ENCODE measurements around the gene GALNT5.
"Not testable (repeated sequence)": the region's sequence is repeated elsewhere in the genome, so short reads cannot be mapped to it uniquely, and the experiment has no call there.

GALNT5 gene, protein sequence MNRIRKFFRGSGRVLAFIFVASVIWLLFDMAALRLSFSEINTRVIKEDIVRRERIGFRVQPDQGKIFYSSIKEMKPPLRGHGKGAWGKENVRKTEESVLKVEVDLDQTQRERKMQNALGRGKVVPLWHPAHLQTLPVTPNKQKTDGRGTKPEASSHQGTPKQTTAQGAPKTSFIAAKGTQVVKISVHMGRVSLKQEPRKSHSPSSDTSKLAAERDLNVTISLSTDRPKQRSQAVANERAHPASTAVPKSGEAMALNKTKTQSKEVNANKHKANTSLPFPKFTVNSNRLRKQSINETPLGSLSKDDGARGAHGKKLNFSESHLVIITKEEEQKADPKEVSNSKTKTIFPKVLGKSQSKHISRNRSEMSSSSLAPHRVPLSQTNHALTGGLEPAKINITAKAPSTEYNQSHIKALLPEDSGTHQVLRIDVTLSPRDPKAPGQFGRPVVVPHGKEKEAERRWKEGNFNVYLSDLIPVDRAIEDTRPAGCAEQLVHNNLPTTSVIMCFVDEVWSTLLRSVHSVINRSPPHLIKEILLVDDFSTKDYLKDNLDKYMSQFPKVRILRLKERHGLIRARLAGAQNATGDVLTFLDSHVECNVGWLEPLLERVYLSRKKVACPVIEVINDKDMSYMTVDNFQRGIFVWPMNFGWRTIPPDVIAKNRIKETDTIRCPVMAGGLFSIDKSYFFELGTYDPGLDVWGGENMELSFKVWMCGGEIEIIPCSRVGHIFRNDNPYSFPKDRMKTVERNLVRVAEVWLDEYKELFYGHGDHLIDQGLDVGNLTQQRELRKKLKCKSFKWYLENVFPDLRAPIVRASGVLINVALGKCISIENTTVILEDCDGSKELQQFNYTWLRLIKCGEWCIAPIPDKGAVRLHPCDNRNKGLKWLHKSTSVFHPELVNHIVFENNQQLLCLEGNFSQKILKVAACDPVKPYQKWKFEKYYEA

DNA sequence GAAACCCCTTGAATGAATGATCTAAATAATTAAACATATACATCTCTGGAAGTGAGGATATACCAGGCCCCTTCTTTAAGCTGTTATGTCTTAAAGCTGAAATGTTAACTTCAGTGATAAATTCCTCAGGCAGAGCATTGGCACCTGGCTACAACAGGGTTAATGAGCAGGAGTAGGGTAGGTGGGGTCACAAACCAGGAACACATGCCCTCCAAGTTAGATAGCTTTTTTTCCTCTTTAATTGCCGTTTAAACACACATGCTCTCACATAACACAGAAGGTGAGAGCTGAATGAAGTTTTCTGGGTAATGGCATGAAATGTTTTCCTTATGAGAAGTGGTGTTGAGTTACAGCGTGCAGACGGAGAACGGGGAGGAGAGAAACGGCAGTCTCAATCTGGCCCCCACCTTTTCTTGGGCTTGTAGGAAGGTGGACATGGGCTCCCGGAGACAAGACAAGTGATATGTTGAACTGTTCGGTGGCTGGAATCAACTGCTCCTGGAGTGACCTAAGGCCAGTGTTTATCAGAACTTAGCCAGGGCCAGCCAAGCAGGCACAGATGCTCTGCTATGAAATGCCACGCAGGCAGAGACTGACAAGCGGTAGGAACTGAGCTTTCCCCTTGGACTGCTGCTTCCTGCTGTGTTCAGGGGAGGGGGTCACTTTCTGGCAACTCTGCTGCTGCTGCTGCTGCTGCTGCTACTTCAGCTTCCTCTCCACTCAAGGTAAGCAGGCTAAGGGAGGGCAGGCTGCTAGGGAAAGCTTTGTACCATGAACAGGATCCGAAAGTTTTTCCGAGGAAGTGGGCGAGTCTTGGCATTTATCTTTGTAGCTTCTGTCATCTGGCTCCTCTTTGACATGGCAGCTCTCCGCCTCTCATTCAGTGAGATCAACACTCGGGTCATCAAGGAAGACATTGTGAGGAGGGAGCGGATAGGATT is at the start of gene GALNT5:
Gene GALNT5 (plus strand): TSS at position 394 of the 941 bp plus-strand sequence. CDS start 378 bp downstream, at position 772.
- peak; percentile 44 for DNase-seq

DNA sequence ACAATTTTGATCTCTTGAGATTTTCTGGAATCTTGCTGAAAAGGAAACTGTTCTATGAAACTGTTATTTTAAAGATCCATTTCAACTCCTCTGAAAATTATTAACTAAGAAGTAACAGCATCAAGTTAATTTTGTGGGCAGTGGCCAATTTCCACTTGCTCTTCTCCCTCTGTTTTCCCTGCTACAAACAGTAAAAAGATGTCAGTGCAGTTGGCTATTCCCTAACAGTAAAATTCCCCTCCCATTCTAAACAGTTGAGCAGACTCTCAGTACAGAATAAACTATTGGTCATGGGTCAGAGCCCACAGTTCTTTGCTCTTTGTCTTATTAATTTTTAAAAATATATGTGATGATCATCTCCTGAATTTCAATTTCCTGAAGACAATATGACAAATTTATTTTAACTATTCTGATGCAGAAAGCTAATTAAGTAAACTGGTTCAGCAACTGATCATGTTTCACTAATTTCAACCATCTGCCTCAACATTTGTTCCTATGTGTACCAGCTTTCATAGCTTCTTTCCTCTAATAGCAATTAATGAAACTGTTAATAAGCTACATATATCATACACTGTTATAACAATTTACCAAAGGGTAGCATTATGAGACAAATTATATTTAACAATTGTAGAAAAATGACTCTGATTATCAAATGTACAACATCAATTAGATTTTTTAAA is 41.1 kb upstream of the GALNT5 start:
- DNase-seq: no peak

DNA sequence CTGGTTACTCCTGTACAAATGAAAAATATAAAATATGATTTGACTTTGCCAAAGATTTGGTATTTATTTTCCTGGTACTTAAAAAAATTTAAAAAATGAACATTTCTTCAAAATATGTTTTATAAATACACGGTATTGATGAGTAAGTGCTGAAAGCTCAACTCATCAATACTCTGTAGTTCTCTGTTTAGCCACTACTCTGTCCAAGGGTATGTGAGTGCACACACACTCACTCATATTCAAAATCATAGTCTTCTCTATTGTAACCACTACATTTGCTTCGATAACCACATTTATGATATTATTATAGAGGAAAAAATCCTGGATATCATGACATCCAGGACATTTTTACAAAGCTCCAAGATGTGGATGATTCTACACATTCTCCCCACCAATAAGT is 40.1 kb upstream of the GALNT5 start:
- DNase-seq: no peak

DNA sequence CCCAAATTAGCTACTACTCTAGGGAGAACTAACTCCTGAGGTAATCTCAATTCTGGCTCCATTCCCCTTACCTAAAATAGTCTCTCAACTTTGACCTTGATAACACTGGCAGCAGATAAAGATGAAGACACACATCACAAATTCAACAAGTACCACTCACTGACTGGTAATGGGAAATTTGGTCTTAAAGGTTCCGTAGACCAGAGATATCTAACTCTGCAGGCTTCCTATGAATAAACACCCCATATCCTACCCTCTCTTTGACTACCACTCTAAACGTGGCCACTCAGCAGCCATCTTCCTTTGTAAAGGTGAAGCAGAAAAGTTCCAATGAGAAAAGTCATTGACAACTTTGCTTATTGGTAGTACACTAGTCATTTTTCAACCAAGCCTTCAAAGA is 38.6 kb upstream of the GALNT5 start:
- DNase-seq: no peak

DNA sequence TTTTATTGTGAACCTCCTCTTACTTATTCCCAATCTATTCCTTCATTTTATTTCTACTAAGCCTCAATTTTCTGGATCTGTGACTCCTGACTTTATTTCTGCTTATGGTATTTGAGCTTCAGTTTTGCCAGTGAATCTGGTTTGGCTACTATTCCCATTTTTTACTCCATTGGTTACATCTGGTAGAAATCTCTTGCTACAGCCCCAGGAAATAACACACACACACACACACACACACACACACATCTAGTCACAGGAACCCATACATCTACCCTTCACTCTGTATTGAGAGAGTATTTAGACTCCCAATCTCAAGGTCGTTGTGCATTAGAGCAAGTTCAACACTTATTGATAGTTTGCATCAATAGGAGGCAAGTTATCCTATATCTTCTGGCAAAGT is 37.0 kb upstream of the GALNT5 start:
- no peak for DNase-seq

DNA sequence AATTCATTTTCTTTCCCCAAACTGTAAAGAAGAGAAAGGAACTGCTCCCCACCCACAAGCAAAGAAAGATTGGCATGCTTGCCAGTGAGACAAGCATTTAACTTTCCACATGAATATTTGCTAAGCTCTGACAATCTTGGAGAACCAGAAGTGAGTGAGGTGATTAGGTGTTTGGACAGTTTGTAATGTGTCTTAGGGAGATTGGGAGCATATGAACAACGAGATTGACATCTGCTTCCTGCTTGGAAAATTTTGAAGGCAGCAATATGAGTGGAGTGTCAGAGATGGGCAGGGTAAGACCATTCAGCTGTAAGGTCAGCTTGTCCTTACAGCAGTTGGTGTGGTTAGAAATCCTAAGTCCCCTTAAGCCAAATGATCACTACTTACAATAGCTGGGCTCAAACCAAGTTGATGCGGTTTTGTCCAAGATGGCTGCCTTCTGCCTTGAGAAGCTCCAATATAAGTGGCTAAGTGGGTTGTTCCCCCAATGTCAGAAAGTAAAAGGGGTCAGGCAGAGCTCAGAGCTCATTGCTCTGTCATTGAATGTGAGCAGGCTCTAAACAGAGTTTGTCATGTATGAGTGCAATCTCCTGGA is 36.0 kb upstream of the GALNT5 start:
- DNase-seq: no peak

DNA sequence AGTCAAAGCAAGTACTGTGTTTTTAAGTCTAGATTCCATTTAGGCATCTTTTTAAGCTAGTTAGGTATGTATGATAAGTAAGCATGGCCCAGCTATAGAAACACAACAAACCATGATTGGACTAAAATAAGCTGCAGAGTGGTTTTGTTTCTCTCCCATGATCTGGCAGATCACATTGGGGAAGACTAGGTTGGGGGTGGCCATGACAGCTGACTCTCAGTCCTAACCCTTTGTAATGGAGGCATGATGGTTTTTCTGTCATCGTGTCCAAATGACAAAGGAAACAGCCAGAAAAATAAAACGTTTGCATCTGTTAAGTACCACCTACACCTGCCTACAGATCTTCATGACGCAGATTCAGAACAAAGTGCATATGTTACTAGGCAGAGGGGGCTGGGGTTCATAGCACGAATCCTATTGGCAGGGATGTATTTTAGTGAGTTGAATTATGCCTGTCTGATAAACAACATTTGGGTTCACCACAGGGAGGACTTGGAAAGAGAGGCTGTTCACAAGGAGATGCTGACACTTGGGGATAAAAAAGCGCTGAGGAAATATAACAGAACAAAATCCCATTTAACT is 33.8 kb upstream of the GALNT5 start:
- DNase-seq: no peak

DNA sequence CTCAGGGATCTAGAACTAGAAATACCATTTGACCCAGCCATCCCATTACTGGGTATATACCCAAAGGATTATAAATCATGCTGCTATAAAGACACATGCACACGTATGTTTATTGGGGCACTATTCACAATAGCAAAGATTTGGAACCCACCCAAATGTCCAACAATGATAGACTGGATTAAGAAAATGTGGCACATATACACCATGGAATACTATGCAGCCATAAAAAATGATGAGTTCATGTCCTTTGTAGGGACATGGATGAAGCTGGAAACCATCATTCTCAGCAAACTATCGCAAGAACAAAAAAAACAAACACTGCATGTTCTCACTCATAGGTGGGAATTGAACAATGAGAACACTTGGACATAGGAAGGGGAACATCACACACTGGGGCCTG is 33.1 kb upstream of the GALNT5 start:
- not testable (repeated sequence) for DNase-seq

DNA sequence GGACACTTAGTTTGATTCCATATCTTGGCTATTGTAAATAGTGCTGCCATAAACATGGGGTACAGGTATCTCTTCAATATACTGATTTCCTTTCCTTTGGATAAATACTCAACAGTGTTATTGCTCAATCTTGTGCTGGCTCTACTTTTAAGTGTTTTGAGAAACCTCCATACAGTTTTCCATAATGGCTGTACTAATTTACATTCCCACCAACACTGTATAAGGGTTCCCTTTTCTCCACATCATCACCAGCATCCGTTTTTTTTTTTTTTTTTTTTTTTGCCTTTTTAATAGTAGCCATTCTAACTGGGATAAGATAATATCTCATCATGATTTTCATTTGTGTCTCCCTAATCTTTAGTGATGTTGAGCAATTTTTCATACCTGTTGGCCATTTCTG is 29.9 kb upstream of the GALNT5 start:
- DNase-seq: no peak

DNA sequence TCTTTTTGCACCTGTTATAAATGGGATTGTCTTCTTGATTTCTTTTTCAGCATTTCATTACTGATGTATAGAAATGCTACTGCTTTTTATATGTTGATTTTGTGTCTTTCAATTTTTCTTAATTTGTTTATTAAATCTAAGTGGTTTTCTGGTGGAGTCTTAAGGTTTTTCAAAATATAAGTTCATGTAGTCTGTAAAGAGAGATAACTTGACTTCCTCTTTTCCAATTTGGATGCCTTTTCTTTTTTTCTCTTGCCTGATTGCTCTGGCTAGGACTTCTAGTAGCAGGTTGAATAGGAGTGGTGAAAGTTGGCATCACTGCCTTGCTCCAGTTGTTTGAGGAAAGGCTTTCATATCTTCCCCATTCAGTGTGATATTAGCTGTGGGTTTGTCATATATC is 28.6 kb upstream of the GALNT5 start:
- DNase-seq: no peak

DNA sequence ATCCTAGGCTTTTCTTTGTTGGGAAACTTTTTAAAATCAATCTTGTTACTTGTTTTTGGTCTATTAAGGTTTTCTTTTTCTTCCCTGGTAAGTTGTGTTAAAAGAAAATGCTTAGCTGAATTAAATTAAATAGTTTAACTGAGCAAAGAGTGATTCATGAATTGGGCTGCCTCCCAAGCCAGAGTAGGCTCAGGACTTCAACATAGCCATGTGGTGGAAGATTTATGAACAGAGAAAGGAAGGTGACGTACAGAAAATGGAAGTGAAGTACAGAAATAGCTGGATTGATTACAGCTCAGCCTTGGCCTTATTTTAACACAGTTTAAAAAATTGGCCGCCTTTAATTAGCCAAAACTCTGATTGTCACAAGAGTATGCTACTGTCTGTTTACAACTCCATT is 27.9 kb upstream of the GALNT5 start:
- no peak for DNase-seq

DNA sequence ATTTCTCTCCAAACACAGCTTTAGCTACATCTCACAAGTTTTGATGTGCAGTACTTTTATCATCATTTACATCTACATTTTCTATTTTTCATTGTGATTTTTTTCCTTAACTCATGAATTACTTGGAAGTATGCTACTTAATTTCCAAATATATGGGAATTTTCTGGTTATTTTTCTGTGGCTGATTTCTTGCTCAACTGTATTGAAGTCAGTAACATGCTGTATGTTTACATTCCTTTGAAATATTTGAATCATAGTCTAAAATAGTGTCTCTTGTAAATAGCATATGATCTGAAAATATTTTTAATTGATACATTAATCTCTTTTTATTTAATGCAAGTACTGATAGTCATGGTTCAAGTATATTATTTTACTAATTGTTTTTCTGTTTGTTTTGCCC is 26.0 kb upstream of the GALNT5 start:
- DNase-seq: no peak

DNA sequence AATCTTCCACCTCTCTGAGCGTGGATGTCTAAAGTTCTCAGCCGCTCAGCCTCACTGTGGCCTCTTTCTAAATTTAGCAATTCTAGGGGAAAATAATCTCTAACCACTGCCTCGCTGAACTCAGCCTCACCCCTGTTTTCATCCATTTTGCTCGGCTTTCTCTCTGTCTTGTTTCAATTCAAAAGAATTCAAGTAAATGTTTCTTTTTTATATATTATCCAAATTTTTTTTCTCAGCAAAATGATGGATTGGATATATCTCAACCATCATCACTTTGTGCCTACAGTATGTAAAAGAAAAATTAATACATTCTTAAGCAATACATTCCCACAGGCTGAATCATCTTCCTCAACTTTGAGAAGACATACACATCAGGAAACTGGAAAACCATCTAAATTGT is 24.0 kb upstream of the GALNT5 start:
- DNase-seq: no peak

DNA sequence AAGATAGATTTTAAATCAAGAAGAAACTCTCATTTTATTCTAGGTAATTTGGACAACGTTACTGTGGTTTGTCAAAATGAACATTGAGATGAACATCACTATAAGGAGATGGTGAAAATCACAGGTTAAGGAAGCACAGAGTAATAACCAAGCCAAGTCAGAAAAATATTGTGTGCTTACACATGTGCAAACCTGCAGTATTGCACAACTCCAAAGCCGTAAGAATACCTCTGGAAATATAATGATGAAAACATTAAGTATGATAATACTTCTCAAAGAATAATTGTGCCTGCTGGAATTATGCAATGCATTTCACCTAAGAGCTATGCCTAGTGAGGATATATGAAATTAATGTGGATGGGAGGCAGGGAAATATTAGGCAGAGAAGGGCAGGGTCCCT is 21.1 kb upstream of the GALNT5 start:
- no peak for DNase-seq

DNA sequence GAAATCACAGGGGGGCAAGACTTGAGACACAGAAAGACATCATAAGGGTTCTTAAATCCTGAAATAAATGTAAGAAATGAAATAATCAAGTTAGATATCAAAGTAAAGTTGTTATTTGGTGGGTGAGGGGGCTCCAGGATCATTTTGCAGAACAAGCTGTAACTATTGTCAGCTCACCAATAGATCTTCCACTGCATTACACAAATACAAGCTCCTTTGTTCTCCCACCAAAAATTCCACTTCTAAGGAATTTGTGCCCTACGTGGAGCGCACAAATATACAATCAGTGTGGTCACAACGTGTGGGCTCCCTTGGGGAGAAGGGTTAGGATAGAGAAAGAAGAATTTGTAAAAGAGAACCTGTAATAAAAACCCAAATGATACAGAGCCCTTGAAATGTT is 19.2 kb upstream of the GALNT5 start:
- DNase-seq: no peak

DNA sequence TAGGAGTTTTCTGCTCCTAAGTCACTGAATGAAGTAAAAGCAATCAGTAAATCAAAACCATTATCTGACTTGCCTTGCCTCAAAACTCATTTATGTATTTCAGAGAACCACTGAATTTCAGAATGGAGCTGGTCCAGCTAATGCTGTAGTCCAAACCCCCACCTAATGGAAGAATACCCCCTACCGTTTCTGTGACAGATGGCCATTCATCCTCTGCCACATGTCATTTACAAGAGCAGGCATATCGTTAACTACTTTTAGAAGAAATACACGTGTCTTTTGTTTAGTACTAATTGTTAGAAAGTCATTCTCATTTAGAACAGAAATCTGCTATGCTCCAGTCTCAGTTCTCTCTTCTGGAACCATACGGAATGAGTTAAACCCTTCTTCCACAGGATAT is 12.8 kb upstream of the GALNT5 start:
- DNase-seq: no peak

DNA sequence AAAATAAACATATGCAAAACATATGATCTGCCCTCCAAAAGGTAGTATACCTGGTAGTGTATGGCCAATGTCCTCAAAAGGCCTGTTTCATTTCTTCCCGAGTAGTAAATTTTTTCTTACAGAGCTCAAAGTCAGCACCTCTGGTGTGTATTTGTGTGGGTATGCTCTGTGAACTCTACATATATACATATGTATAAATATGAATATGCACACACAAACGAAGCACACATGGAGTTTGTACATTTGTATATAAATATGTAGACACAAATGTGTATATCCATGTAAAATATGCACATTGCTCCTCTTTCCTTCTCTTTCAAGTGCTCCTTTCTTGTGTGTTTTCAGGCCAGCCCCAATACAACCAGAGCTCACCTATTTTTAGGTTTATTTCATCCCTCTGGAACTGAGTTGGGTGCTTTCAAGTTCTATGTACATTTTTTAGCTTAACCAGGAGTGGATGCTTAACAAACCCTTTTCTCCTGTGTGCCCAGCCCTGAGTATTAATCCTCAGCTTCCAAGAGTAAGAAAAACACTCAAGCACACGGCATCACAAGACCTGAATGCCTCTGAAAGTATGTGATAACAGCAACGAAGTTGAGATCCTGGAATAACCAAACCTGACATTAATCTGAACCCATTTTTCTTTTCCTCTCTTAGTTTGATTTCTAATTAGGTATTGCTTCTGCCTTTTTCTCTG is 12.2 kb upstream of the GALNT5 start:
- no peak for DNase-seq

DNA sequence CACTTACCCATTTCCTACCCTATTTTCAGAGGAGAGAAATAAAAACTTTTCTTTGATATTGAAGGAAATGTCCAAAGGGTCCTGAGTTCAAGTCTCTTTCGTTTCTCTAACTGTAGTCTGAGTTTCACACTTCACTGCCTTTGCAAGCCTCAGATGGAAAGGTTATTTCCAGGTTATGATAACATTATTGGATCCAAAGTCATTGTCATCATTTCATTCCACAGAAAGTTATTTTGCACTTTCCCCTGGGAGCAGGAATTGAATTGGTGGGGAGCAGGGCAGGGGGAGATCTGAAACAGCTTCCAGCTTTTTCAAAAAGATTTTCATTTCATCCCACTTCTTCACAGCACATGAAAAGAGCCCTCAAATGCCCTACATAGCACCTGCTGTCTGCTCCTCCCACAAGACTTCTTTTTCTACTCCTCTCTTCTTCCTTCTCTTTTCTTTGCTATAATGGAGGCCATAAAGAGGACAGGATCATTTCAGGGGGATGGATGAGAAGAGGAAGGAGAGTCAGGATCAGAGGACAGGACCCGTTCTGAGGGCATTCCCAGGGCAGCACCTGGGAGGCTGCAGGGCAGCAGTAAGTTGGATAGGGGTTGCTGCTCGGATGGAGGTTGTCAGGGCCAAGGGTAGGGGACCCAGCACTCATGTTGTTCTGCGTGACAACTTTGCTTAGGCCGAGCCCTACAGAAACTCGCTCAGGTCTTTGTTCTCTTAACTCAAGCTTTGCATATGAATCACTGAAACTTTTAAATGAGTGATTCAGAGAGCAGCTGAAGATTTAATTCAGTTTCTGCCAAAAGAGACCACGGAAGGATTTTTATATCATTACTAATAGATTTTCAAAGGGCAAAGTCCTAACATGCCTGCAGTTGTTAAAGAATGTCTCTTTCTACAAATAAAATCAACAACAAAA is 11.4 kb upstream of the GALNT5 start:
- no peak for DNase-seq

DNA sequence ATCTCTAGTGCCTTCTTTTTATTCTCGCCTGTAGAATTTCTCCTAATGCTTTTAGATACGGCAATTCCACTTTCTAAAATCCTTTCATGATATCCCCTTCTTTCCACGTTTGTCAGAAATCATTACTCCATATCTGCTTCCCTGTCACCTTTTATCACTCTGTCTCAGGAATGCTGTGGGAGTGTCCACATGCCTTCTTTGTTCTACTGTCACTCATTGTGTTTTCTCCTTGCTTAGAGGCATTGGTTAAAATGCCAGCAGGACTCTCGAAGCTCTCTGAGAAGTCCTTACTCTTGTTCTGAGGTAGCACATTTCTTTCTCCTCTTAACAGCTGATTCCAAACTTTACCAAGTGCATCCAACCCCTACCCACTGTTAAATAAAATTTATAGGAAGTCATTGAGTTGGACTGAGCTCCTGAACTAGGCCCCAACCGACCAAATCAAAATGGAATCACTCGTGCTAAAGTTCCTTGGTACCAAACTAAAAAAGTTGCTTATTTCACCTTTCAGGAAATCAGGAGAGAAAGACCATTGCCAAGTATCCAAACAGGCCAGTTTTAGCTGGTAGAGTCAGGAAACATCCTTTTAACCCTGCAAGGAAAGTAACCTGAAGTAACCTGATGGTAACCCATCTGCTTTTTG is 10.6 kb upstream of the GALNT5 start:
- no peak for DNase-seq

Data from NCI-H146 (cell line).